ENCODE data around the gene TMPRSS5. TPM values are rescaled to one million over a fixed set of nuclear protein-coding genes. Genes with fewer than 3 reads are reported as not detected.

TMPRSS5 gene
- total and polyA plus RNA-seq, 2 of the 8 experiments (the other 6 are each of a cell fraction or from before 2014, with no cell fraction given): 0.54 to 0.78 TPM

GRCh38 chr11:113722934-113723333 lies 16.8 kb upstream of the TMPRSS5 start:
- no peaks in the 10 kb centered on the region for H3K79me1 ChIP-seq (ENCODE audit: low read depth, low read length)
- no peaks in the 10 kb centered on the region for H3K23me2 ChIP-seq (ENCODE audit: low read depth, low read length)
- H4K91ac ChIP-seq (replicated peaks; ENCODE audit: insufficient read length, low read length): no peak overlapping the region
- H4K5ac ChIP-seq (ENCODE audit: insufficient read length, low read depth, low read length): no peak overlapping the region
- no peaks in the 10 kb centered on the region for H4K20me1 ChIP-seq (replicated peaks in 1 of 2; ENCODE audit: control insufficient read depth in 1 of 2, insufficient read depth in 2 of 2, low read length in 2 of 2)
- H3K4me1 ChIP-seq (replicated peaks in 1 of 4; ENCODE audit: control insufficient read depth in 3 of 4, insufficient read depth in 4 of 4, low read length in 3 of 4): no peaks in the 10 kb centered on the region
- no peak overlapping the region for H2BK15ac ChIP-seq (ENCODE audit: low read length)
- H3K4me3 ChIP-seq (ENCODE audit: extremely low read depth in 1 of 4, insufficient read depth in 2 of 4, low read depth in 3 of 4, low read length in 4 of 4): no peak overlapping the region
- FAIRE-seq: no peak
- H3K9ac ChIP-seq (replicated peaks in 1 of 4; ENCODE audit: extremely low read depth in 1 of 4, low read depth in 3 of 4, low read length in 3 of 4): no peak overlapping the region
- no peak overlapping the region for H2AFZ ChIP-seq (ENCODE audit: low read length)
- no peak overlapping the region for H3K14ac ChIP-seq (ENCODE audit: insufficient read length)
- no peaks in the 10 kb centered on the region for H3K9me3 ChIP-seq (ENCODE audit: insufficient read depth in 2 of 2, low read depth in 1 of 2, low read length in 1 of 2)
- H2BK5ac ChIP-seq (ENCODE audit: low read depth, low read length): no peak overlapping the region
- no peak overlapping the region; the same call in 1 of the 2 replicates for H3K27ac ChIP-seq (ENCODE audit: low read depth, low read length)
- POLR2A ChIA-PET (ENCODE audit: partially characterized antibody): interaction anchor here (0.7 kb wide), 1 partner anchor 228 kb away, joined by 3 read pairs; no protein-coding TSS in a partner anchor
- H4K8ac ChIP-seq (ENCODE audit: extremely low read depth, insufficient read depth, low read length): no peak overlapping the region
- H2BK12ac ChIP-seq (ENCODE audit: low read depth, low read length): no peak overlapping the region
- TF ChIP-seq HDAC6 (IDR thresholded peaks at IDR 0.05; ENCODE audit: low read depth, low read length) (no peak), RAD21 (IDR thresholded peaks at IDR 0.05 in 1 of 2, conservative IDR thresholded peaks at IDR 0.05 in 1 of 2; ENCODE audit: low read depth in 2 of 2, low read length in 2 of 2) (no peak), MAFK (IDR thresholded peaks at IDR 0.05; ENCODE audit: low read depth, low read length) (no peak)
- no peak overlapping the region for H2BK20ac ChIP-seq (ENCODE audit: low read length)
- H3K4ac ChIP-seq (replicated peaks; ENCODE audit: insufficient read length, low read depth, low read length): no peak overlapping the region
- H3K56ac ChIP-seq (replicated peaks; ENCODE audit: insufficient read length, low read depth, low read length): no peak overlapping the region
- H3K23ac ChIP-seq (ENCODE audit: insufficient read length): no peak overlapping the region
- H3K4me2 ChIP-seq (ENCODE audit: insufficient read depth in 1 of 2, low read depth in 2 of 2, low read length in 2 of 2): no peak overlapping the region
- H2BK120ac ChIP-seq (replicated peaks; ENCODE audit: low read depth, low read length): no peak overlapping the region
- CTCF ChIA-PET (ENCODE audit: partially characterized antibody): interaction anchor here (1.0 to 2.1 kb wide), 8 partner anchors 8 to 418 kb away, joined by 3 to 11 read pairs (median 4); no protein-coding TSS in a partner anchor
- no peaks in the 10 kb centered on the region for H3K79me2 ChIP-seq (ENCODE audit: control insufficient read depth in 1 of 2, insufficient read depth in 2 of 2, low read length in 2 of 2)
- no peak overlapping the region for H2AK5ac ChIP-seq (ENCODE audit: low read depth, low read length)
- 88% methylated on average over 3 of the region's 3 CpGs; no CpG with 5 or more reads in 1 of the 2 experiments for WGBS, 2 experiments (ENCODE audit: extremely low coverage in 1 of 2, insufficient coverage in 1 of 2, insufficient read length in 1 of 2, insufficient replicate concordance in 2 of 2, low coverage in 1 of 2, low lambda C conversion rate in 2 of 2, missing lambda C conversion rate in 1 of 2)
- no peaks in the 10 kb centered on the region; a peak in 1 of 8 replicates for H3K36me3 ChIP-seq (ENCODE audit: control insufficient read depth in 2 of 4, insufficient read depth in 4 of 4, low read length in 3 of 4)
- H3K18ac ChIP-seq (ENCODE audit: extremely low read depth, low read length): no peak overlapping the region
- no peaks in the 10 kb centered on the region for H3K27me3 ChIP-seq (replicated peaks in 1 of 4; ENCODE audit: control insufficient read depth in 3 of 4, extremely low read depth in 1 of 4, insufficient read depth in 3 of 4, low read length in 3 of 4)
- no peak for DNase-seq (ENCODE audit: low read depth in 1 of 2, low spot score in 2 of 2)
